ENCODE results near the gene MTHFD2.

DNA sequence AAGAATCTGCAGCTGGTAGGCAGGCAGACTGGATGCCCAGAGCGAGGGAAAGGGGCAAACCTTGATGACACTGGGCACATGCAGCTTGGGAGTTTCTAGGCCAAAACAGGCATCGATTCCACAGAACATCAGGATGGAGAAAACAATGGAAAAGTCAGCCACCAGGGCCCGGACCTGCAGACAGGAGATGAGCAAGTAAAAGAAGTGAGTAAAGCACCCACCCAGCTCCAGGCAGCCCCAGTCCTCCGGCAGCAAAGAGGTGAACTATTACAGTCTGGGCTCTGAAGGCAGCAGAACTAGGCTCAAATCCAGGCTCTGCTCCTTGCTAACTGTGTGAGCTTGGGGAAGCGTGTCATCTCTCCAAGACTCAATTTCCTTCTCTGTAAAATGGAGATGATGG, 36.6 kb downstream of the MTHFD2 start:
- TF ChIP-seq, protein P1, sequence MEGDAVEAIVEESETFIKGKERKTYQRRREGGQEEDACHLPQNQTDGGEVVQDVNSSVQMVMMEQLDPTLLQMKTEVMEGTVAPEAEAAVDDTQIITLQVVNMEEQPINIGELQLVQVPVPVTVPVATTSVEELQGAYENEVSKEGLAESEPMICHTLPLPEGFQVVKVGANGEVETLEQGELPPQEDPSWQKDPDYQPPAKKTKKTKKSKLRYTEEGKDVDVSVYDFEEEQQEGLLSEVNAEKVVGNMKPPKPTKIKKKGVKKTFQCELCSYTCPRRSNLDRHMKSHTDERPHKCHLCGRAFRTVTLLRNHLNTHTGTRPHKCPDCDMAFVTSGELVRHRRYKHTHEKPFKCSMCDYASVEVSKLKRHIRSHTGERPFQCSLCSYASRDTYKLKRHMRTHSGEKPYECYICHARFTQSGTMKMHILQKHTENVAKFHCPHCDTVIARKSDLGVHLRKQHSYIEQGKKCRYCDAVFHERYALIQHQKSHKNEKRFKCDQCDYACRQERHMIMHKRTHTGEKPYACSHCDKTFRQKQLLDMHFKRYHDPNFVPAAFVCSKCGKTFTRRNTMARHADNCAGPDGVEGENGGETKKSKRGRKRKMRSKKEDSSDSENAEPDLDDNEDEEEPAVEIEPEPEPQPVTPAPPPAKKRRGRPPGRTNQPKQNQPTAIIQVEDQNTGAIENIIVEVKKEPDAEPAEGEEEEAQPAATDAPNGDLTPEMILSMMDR (IDR thresholded peaks at IDR 0.05) = no peak
- TF ChIP-seq POLR2AphosphoS5 (IDR thresholded peaks at IDR 0.05) = no peak
- TF ChIP-seq POLR2A (IDR thresholded peaks at IDR 0.05) = no peak
- TF ChIP-seq EP300 (IDR thresholded peaks at IDR 0.05; ENCODE audit: low read depth) = no peak
